SHP77 (cell line): ENCODE data around the gene MACO1.
"Not testable (repeated sequence)": the region's sequence is repeated elsewhere in the genome, so short reads cannot be mapped to it uniquely, and the experiment has no call there.

Experiments
- DNase-seq, 2 experiments: peaks; one replicate each; lab custom pipeline; 2025; lab: John Stamatoyannopoulos, UW

MACO1 gene

DNA sequence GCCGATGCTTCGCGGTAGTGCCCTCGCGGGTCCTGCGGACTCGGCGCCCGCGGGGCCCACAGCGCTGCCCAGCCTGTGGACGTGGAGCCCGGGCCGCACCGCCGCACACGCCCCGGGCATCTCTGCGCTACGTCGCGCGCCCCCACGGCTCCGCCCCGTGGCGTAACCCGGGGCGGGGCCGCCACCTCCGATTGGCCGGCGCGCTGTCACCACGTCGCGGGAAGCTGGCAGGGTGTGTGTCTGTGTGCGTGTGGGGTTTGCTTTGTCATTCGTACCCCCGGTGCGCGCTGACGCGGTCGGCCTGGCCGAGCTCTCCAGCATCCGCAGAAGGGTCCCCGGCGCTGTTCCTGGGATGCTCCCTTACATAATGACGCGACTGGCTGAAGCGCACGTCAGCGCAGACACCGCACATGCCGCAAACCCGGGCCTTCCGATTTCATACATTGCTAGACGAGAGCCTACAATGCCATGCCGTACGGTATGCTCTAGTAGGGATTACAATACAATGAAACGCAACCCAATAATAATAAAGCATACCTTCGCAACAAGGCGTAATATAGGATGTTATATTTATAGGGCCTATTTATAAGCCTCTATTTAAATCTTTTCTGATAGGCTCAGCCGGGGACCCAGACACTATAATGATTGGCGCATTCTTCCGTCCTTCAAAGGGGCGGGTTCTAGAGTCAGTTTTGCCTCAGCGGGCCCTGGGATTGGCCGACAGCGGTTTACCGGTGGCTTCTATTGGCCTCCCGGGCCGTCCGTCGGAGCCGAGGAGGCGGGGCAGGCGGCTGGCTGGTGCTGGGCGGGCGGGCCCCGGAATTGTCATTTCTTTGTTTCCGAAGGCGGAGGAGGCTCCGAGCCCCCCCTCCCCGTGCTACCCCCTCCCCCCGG lies at the start of gene MACO1:
TSS of gene MACO1 (plus strand) at position 825 of the 894 bp plus-strand sequence. CDS start 202 bp downstream, outside the sequence.
- peak; percentile 93 to 94 for DNase-seq

GRCh38 chr1:25382543-25382942 lies 48.2 kb upstream of the MACO1 start:
- not testable (repeated sequence) for DNase-seq

- DNase-seq = not testable (repeated sequence)
These were observed 47.6 kb upstream of the MACO1 start for GRCh38 chr1:25383090-25383489.

- DNase-seq = not testable (repeated sequence)
These were observed 46.8 kb upstream of the MACO1 start for GRCh38 chr1:25383875-25384274.

- not testable (repeated sequence) for DNase-seq
These were observed 43.6 kb upstream of the MACO1 start for GRCh38 chr1:25387096-25387495.

DNA sequence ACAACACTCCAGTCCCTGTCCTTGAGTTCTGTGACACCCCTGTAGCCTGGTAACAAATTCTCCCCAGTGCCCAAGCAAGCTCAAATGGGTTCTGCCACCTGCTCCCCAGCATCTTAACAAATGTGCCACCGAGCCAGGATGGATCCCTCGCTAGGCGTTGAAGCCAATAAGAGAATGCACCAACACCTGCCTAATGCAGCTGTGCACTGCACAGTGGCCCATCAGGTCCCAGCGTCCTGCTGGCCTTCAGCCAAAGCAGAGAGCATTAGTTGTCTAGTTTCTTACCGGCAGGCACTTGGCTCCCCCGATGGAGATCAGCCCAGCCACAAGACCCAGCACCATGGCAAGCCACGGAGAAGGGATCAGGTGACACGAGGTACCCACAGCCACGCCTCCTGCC lies 42.0 kb upstream of the MACO1 start:
- DNase-seq = peak; percentile 49 to 70

GRCh38 chr1:25389721-25390120 lies 41.0 kb upstream of the MACO1 start:
- DNase-seq = not testable (repeated sequence)

GRCh38 chr1:25392841-25393240 lies 37.9 kb upstream of the MACO1 start:
- DNase-seq = no peak

- not testable (repeated sequence) for DNase-seq
These were observed 33.1 kb upstream of the MACO1 start for GRCh38 chr1:25397549-25397948.

DNA sequence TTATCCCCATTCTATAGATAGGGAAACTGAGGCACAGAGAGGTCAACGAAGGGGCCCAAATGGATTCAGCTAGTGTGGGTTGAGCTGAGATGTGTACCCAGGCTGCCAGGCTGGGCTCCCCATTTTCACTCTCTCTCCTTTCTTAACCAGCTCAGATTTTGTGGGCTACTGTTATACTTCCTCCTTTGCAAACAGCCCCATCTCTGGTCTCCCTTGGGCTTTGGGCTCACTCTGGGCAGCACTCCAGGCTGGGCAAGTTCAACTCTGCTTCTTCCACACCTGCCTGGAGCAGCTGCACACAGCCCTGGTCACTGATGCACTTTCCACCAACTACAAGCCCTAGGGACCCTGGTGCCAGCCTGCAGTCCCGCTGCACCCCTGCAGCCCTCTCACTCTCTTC lies 32.6 kb upstream of the MACO1 start:
- not testable (repeated sequence) for DNase-seq

GRCh38 chr1:25402947-25403803 lies 27.5 kb upstream of the MACO1 start:
- DNase-seq = peak in 1 of 2 experiments; percentile 5

GRCh38 chr1:25405731-25406305 lies 24.9 kb upstream of the MACO1 start:
- DNase-seq = not testable (repeated sequence)

DNA sequence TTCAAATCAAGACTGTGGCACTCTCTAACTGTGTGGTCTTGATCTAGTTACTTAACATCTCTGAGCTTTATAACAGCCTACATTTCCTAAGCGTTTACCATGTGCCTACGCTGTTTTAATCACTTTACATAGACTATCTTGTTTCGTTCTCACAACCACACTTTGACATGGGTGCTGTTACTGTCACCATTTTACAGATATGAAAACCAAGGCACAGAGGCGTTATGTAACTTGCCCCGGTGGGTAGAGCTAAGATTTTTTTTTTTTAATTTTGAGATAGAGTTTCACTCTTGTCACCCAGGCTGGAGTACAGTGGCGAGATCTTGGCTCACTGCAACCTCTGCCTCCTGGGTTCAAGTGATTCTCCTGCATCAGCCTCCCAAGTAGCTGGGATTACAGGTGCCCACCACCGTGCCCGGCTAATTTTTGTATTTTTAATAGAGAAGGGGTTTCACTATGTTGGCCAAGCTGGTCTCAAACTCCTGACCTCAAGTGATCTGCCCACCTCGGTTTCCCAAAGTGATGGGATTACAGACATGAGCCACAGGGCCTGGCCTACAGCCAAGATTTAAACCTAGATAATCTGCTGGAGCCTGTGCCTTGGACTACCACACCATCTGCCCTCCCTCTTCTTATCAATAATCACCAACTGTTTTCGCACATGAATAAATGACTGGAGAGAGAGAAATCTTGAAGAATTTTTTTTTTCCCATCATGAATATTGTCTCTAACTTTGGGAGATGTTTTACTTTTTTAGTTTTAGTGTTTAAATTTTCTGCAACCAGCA lies 20.9 kb upstream of the MACO1 start:
- not testable (repeated sequence) for DNase-seq

DNA sequence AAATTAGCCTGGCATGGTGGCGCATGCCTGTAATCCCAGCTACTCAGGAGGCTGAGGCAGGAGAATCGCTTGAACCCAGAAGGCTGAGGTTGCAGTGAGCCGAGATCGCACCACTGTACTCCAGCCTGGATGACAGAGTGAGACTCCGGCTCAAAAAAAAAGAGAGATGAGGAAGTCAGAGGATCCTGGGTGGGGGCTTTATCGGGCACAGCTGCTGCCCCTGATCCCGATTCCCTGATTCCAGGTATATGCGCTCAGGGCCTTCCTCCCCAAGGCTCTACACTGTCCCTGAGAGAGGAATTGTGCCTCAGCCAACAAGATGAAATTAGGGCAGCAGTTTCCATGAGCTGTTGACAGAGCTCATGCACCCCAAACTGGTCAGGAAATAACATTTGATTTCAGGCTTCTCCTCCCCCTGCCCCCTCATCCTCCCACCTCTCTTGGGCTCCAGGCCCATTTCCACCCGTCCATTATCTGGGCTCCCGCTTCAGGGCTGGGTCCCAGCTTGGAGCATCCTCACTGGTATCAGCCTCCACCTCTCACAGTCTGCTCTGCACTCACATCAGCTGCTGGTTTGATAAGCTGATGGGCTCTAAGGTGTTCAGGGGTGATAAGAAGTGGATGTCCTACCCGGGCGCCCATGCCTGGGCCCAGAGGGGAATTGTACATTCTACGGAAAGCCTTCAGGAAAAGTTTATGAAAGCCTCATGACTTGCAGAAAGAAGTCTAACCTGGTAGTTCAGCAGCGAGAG lies 17.6 kb upstream of the MACO1 start:
- DNase-seq = not testable (repeated sequence)

GRCh38 chr1:25414157-25414556 lies 16.5 kb upstream of the MACO1 start:
- DNase-seq = not testable (repeated sequence)

- not testable (repeated sequence) for DNase-seq
These were observed 16.1 kb upstream of the MACO1 start for GRCh38 chr1:25414578-25414977.

DNA sequence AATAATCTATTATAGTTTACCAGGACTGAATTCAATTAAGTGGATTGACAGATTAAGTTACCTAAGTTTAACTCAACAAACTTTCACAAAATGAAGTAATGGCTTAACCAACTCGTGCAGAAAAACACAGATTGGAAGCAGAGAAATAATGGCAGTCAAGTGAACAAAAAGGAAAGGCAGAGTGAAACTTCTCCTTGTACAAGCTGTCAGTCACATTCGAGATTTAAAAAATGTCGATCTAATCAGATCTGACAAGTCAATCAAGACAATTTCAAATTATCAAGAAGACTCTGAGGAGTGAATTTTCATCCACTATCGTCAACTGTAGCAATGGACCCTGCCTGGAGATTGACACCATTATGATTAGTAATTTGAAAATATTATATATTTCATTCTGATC lies 13.4 kb upstream of the MACO1 start:
- DNase-seq = not testable (repeated sequence)

DNA sequence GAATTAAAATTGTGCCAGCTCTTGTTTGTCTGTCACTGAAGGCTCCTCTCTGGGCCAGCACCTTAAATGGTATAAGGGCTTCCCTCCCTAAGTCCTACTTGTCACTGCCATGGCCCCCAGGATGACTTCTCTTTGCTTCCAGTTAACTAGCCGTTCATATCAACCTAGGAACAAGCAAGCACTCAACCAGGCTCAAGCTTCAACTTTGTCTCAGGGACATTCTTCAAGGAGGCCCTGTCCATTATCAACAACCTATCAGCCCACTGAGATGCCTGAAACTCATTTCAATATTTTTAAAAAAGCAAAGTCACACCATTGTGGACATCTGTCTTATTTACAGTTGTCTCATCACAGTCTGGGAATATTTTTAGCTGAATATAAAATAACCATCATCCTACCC lies 11.4 kb upstream of the MACO1 start:
- DNase-seq = not testable (repeated sequence)

DNA sequence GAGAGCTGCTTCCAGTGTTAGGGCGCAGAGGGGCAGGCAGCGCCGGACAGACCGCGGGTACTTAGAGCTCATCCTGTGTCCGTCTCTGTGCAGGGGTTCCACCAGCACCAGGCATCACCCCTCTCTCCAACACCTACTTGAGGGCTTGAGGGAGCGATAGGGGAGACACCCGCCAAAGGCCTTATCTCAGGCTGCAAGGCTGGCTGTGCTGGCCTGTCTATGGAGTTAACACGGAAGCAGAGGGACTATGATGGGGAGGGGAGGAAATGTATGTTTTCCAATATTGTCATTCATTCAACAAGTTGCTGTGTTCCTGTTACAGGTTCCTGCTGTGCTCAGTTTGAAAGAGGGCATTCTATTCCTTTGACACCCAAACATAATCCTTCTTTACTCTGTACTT lies 10.0 kb upstream of the MACO1 start, which contains the start of gene RHCE:
TSS of gene RHCE (minus strand) at position 111 of the 400 bp plus-strand sequence. CDS start at position 72, 39 bp downstream.
- DNase-seq = not testable (repeated sequence)

- DNase-seq = not testable (repeated sequence)
These were observed 7.5 kb upstream of the MACO1 start for GRCh38 chr1:25423206-25423605.
